SK-N-SH (cell line): ENCODE results near the gene ZNF304. TPM values are rescaled to one million over a fixed set of nuclear protein-coding genes. Genes with fewer than 3 reads are reported as not detected.
A peak's percentile ranks its signal among the peaks of the same experiment; 100 is the strongest.

Experiments
- CTCF ChIA-PET: fragments of 300-600, 350-600 bp; formaldehyde crosslinking; extraction: SDS; loops from one replicate; lab custom pipeline; 2021; lab: Yijun Ruan, JAX
- POLR2A ChIA-PET: fragments of 350-600 bp; sonication (Branson Sonifier 250); formaldehyde crosslinking; extraction: SDS; loops from one replicate; lab custom pipeline; 2020; ENCODE audit warnings: antibody characterized with exemption, inconsistent platforms; lab: Yijun Ruan, JAX
- DNase-seq: peaks from one replicate; pipeline ENCODE4 v3.0.0; 2012
- H2AFZ ChIP-seq: fragments of 200-600 bp; sonication (generic); 2 replicates; pipeline ENCODE4 v1.8.1; 2016; ENCODE audit warnings: antibody characterized with exemption, mild to moderate bottlenecking, low read depth
- H3F3A ChIP-seq: fragments of 200-600 bp; sonication (generic); replicated peaks from 2 replicates; pipeline ENCODE3; 2016; ENCODE audit warnings: antibody characterized with exemption, mild to moderate bottlenecking; ENCODE audit not compliant: insufficient read depth
- H3K27ac ChIP-seq, 2 experiments: fragments of 200-500 bp in 1 of 2; fragments of 200-600 bp in 1 of 2; sonication (Bioruptor generic) in 1 of 2; sonication (generic), shearing (Covaris generic) in 1 of 2; 2 replicates each; pipeline versions ENCODE4 v1.5.1 to v1.6.1; 2014 to 2016; ENCODE audit warnings: low read depth in 2 of 2, inconsistent platforms in 1 of 2, low read length in 1 of 2, mild to moderate bottlenecking in 1 of 2, mixed read lengths in 1 of 2
- H3K27me3 ChIP-seq: fragments of 200-600 bp; sonication (generic), shearing (Covaris generic); 2 replicates; pipeline ENCODE4 v1.6.1; 2016; ENCODE audit warnings: mixed run types; ENCODE audit not compliant: insufficient read depth
- H3K36me3 ChIP-seq, 2 experiments: fragments of 200-500 bp in 1 of 2; fragments of 200-600 bp in 1 of 2; sonication (Bioruptor generic) in 1 of 2; sonication (generic) in 1 of 2; replicated peaks in 1 of 2; 2 replicates each; pipeline versions ENCODE3 to v1.5.1; 2014 to 2016; ENCODE audit warnings: low read length in 1 of 2, mild to moderate bottlenecking in 1 of 2; ENCODE audit not compliant: insufficient read depth in 2 of 2, control insufficient read depth in 1 of 2
- H3K4me1 ChIP-seq, 2 experiments: fragments of 200-500 bp in 1 of 2; fragments of 200-600 bp in 1 of 2; sonication (Bioruptor generic) in 1 of 2; sonication (generic), shearing (Covaris generic) in 1 of 2; 2 replicates each; pipeline versions ENCODE4 v1.5.1 to v1.6.1; 2014 to 2016; ENCODE audit warnings: low read depth in 1 of 2, low read length in 1 of 2, mixed run types in 1 of 2; ENCODE audit not compliant: insufficient read depth in 2 of 2, control insufficient read depth in 1 of 2
- H3K4me2 ChIP-seq: fragments of 200-600 bp; sonication (generic), shearing (Covaris generic); 2 replicates; pipeline ENCODE4 v1.6.1; 2017; ENCODE audit warnings: mixed run types
- H3K4me3 ChIP-seq, 2 experiments: fragments of 200-500 bp in 1 of 2; fragments of 200-600 bp in 1 of 2; sonication (Bioruptor generic) in 1 of 2; sonication (generic), shearing (Covaris generic) in 1 of 2; 2 replicates each; pipeline versions ENCODE4 v1.5.1 to v1.8.1; 2014 to 2016; ENCODE audit warnings: low read depth in 2 of 2, inconsistent platforms in 1 of 2, low read length in 1 of 2, mild to moderate bottlenecking in 1 of 2, mixed read lengths in 1 of 2, moderate library complexity in 1 of 2
- H3K79me2 ChIP-seq: fragments of 200-600 bp; sonication (generic); 2 replicates; pipeline ENCODE4 v1.8.1; 2017; ENCODE audit warnings: mild to moderate bottlenecking; ENCODE audit not compliant: insufficient read depth
- H3K9ac ChIP-seq: fragments of 200-600 bp; sonication (generic); 2 replicates; pipeline ENCODE4 v1.6.1; 2017; ENCODE audit warnings: mixed run types
- H3K9me2 ChIP-seq: fragments of 200-600 bp; sonication (generic); 2 replicates; pipeline ENCODE4 v1.6.1; 2017; ENCODE audit warnings: mixed run types
- H3K9me3 ChIP-seq: fragments of 200-600 bp; sonication (generic); 2 replicates; pipeline ENCODE4 v1.6.1; 2017; ENCODE audit warnings: mixed run types, mild to moderate bottlenecking, moderate library complexity
- H4K20me1 ChIP-seq: fragments of 200-600 bp; sonication (generic); 2 replicates; pipeline ENCODE4 v1.6.1; 2017; ENCODE audit warnings: mild to moderate bottlenecking, mixed run types; ENCODE audit not compliant: insufficient read depth
- CHD2 ChIP-seq: fragments of 150-350 bp; IDR thresholded peaks from 2 replicates; pipeline ENCODE4 v1.6.1; 2018; ENCODE audit warnings: low read length; ENCODE audit not compliant: partially characterized antibody
- CTCF ChIP-seq: fragments of 200-600 bp; sonication (generic); IDR thresholded peaks from 2 replicates; pipeline ENCODE4 v1.6.1; 2017; ENCODE audit warnings: antibody characterized with exemption, mild to moderate bottlenecking, moderate library complexity
- ELF1 ChIP-seq: IDR thresholded peaks from 2 replicates; pipeline ENCODE4 v1.4.0; 2012
- EP300 ChIP-seq, 2 experiments: IDR thresholded peaks; 2 replicates each; pipeline versions ENCODE4 v1.4.0 to v1.6.1; 2012; ENCODE audit warnings: borderline replicate concordance in 1 of 2, low read depth in 1 of 2, low read length in 1 of 2
- EZH2phosphoT487 ChIP-seq: fragments of 200-600 bp; sonication (generic); IDR thresholded peaks from 2 replicates; pipeline ENCODE4 v1.6.1; 2017; ENCODE audit warnings: low read depth, mixed run types, mild to moderate bottlenecking, antibody characterized with exemption, moderate library complexity, borderline replicate concordance
- FOXJ3 ChIP-seq: sonication (generic); formaldehyde crosslinking; IDR thresholded peaks from 2 replicates; pipeline ENCODE4 v1.5.1; 2020; ENCODE audit warnings: mild to moderate bottlenecking, missing genetic modification reagents
- FOXM1 ChIP-seq: IDR thresholded peaks from 2 replicates; pipeline ENCODE4 v1.4.0; 2012; ENCODE audit warnings: low read depth, mild to moderate bottlenecking
- GABPA ChIP-seq: IDR thresholded peaks from 2 replicates; pipeline ENCODE4 v1.4.0; 2012; ENCODE audit warnings: low read depth, mild to moderate bottlenecking
- JUND ChIP-seq: IDR thresholded peaks from 2 replicates; pipeline ENCODE4 v1.4.0; 2012
- MAX ChIP-seq: IDR thresholded peaks from 2 replicates; pipeline ENCODE4 v1.4.0; 2012; ENCODE audit warnings: low read depth
- PBX3 ChIP-seq: IDR thresholded peaks from 2 replicates; pipeline ENCODE4; 2012
- POLR2AphosphoS5 ChIP-seq: IDR thresholded peaks from 2 replicates; pipeline ENCODE4 v1.6.1; 2012; ENCODE audit warnings: low read depth, low read length
- RCOR1 ChIP-seq: fragments of 150-350 bp; IDR thresholded peaks from 2 replicates; pipeline ENCODE4 v1.6.1; 2017; ENCODE audit warnings: antibody characterized with exemption, low read length
- RXRA ChIP-seq: IDR thresholded peaks from 2 replicates; pipeline ENCODE4 v1.4.0; 2012; ENCODE audit warnings: low read depth, mild to moderate bottlenecking, borderline replicate concordance
- TAF1 ChIP-seq: IDR thresholded peaks from 2 replicates; pipeline ENCODE4 v1.6.1; 2012; ENCODE audit warnings: low read depth, mild to moderate bottlenecking, low read length, moderate library complexity, borderline replicate concordance
- TCF12 ChIP-seq: IDR thresholded peaks from 2 replicates; pipeline ENCODE4 v1.4.0; 2012
- YY1 ChIP-seq: IDR thresholded peaks from 2 replicates; pipeline ENCODE4 v1.4.0; 2012; ENCODE audit warnings: low read depth, mild to moderate bottlenecking
- ZBTB33 ChIP-seq: IDR thresholded peaks from 2 replicates; pipeline ENCODE4 v1.4.0; 2012; ENCODE audit warnings: low read depth, borderline replicate concordance
- WGBS: methylation state at CpG from one replicate; pipeline ENCODE4 v1.1.6; 2017; ENCODE audit warnings: low lambda C conversion rate; 5-methylcytosine and 5-hydroxymethylcytosine counted together
- polyA plus RNA-seq, 3 experiments: library from polyadenylated mRNA; depleted of rRNA; stranded (reverse); fragments of >200 nt; gene quantifications; 2 replicates each; pipeline ENCODE4 v1.2.3, GENCODE V29; 2012
- TF ChIP-seq, protein P1 (sequence below): fragments of 150-350 bp; IDR thresholded peaks from 2 replicates; pipeline ENCODE4 v1.6.1; 2016; ENCODE audit warnings: mild to moderate bottlenecking, low read depth, low read length

The ZNF304 gene
- polyA plus RNA-seq, 1 of the 3 experiments (the other 2 are of a cell fraction) = 2.5 TPM

DNA sequence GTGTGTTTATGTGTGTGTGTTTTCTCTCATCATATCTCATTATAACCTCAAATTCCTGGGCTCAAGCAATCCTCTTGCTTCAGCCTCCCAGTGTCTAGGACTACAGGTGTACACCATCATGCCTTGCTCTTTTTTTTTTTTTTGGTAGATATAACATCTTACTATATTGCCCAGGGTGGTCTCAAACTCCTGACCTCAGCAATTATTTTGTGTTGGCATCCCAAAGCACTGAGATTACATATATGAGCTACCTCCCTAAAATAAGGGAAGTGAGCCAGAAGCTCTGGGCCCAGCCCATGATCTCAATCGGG, 31.2 kb upstream of the ZNF304 start:
- Histone ChIP-seq H3K9me2 (no peaks in the 10 kb centered on the region), H3K4me3 (peak overlapping the region; percentile 89 to 95), H3K36me3 (peaks cover 2 to 8% of the 10 kb centered on the region in 2 experiments), H2AFZ (peak overlapping the region; percentile 89), H3K27me3 (no peaks in the 10 kb centered on the region; the same call in 1 of the 2 replicates), H4K20me1 (no peaks in the 10 kb centered on the region), H3K4me2 (peak overlapping the region; percentile 93), H3K27ac (peak overlapping the region; percentile 77 to 84), H3K79me2 (peaks cover 45% of the 10 kb centered on the region), H3K9ac (peak overlapping the region; percentile 92), H3K9me3 (no peaks in the 10 kb centered on the region), H3K4me1 (peaks cover 7 to 12% of the 10 kb centered on the region in 2 experiments; a peak in 2 of 4 replicates), H3F3A (peaks cover 5% of the 10 kb centered on the region)
- CTCF ChIA-PET = no interaction called here
- no peak for DNase-seq
- POLR2A ChIA-PET = no interaction called here
- WGBS = 0% methylated on average over 1 of the region's 1 CpG
- TF ChIP-seq, protein P1, sequence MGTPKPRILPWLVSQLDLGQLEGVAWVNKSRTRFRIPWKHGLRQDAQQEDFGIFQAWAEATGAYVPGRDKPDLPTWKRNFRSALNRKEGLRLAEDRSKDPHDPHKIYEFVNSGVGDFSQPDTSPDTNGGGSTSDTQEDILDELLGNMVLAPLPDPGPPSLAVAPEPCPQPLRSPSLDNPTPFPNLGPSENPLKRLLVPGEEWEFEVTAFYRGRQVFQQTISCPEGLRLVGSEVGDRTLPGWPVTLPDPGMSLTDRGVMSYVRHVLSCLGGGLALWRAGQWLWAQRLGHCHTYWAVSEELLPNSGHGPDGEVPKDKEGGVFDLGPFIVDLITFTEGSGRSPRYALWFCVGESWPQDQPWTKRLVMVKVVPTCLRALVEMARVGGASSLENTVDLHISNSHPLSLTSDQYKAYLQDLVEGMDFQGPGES = no peak
- TF ChIP-seq MAX = no peak
- no peak for TF ChIP-seq CHD2
- TF ChIP-seq FOXM1 = no peak
- TF ChIP-seq RXRA = no peak
- TF ChIP-seq POLR2AphosphoS5 = no peak
- no peak for TF ChIP-seq ELF1
- TF ChIP-seq EZH2phosphoT487 = no peak
- TF ChIP-seq CTCF = no peak
- TF ChIP-seq EP300 (IDR thresholded peaks at IDR 0.05; ENCODE audit: borderline replicate concordance in 1 of 2, low read depth in 1 of 2, low read length in 1 of 2) = no peak
- no peak for TF ChIP-seq PBX3
- TF ChIP-seq GABPA = no peak
- no peak for TF ChIP-seq RCOR1
- no peak for TF ChIP-seq TCF12
- TF ChIP-seq YY1 = no peak
- no peak for TF ChIP-seq TAF1
- no peak for TF ChIP-seq ZBTB33
- TF ChIP-seq JUND = no peak
- TF ChIP-seq FOXJ3 = no peak
